GM12874 (cell line): Measurements from ENCODE around the gene SNU13.

Source experiments
- TF ChIP-seq, protein P1 (sequence below): IDR thresholded peaks from 2 replicates; pipeline ENCODE4 v1.5.1; 2011; ENCODE audit warnings: low read depth, mild to moderate bottlenecking, control low read depth, low read length, moderate library complexity; ENCODE audit not compliant: insufficient read depth

SNU13 gene

GRCh38 chr22:41660416-41660815 lies 28.3 kb downstream of the SNU13 start:
- TF ChIP-seq, protein P1, sequence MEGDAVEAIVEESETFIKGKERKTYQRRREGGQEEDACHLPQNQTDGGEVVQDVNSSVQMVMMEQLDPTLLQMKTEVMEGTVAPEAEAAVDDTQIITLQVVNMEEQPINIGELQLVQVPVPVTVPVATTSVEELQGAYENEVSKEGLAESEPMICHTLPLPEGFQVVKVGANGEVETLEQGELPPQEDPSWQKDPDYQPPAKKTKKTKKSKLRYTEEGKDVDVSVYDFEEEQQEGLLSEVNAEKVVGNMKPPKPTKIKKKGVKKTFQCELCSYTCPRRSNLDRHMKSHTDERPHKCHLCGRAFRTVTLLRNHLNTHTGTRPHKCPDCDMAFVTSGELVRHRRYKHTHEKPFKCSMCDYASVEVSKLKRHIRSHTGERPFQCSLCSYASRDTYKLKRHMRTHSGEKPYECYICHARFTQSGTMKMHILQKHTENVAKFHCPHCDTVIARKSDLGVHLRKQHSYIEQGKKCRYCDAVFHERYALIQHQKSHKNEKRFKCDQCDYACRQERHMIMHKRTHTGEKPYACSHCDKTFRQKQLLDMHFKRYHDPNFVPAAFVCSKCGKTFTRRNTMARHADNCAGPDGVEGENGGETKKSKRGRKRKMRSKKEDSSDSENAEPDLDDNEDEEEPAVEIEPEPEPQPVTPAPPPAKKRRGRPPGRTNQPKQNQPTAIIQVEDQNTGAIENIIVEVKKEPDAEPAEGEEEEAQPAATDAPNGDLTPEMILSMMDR, result no peak

GRCh38 chr22:41659941-41660340 lies 28.7 kb downstream of the SNU13 start:
- TF ChIP-seq, protein P1, result no peak

DNA sequence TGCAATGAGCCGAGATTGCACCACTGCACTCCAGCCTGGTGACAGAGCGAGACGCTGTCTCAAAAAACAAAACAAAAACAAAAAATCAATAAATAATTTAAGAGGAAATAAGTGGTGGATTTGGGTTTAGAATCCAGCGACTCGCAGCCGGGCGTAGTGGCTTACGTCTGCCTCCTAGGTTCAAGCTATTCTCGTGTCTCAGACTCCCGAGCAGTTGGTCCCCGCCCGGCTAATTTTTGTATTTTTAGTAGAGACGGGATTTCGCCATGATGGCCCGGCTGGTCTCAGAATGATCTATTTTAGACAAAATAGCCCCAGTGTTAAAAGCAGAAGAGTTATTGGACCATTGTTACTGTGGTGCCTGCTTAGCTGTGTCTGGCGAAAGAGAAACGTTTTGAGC lies 29.8 kb downstream of the SNU13 start:
- TF ChIP-seq, protein P1, result no peak

DNA sequence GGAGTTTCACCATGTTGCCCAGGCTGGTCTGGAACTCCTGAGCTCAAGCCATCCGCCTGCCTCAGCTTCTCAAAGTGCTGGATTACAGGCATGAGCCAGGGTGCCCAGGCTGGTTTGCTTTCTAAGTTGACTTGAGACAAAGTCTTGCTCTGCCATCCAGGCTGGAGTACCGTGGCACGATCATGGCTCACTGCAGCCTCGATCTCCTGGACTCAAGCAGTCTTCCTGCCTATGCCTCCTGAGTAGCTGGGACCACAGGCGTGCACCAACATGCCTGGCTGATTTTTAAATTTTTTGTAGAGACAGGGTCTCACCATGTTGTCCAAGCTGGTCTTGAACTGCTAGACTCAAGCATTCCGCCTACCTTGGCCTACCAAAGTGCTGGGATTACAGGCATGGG lies 31.0 kb downstream of the SNU13 start:
- TF ChIP-seq, protein P1, result no peak

DNA sequence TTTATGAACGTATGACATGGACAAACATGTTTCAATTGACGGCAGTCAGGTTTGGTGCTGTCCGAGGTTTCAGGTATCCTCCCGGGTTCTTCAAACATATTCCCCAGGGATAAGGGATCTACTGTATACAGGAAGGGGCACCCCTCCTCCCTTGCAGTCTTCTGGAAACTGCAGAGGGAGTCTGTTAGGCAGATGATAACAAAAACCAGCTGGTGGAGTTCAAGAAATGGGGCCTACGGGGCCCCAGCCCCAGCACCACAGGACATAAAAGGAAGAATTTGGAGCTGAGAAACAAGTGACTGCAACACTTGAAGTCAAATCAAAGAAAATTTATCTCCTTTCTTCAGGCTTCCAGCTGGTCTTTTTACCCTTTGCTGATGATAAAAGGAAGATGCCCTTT lies 32.1 kb downstream of the SNU13 start:
- TF ChIP-seq, protein P1, result no peak

- TF ChIP-seq, protein P1, result no peak
Observed at GRCh38 chr22:41654322-41654721, 34.3 kb downstream of the SNU13 start.

DNA sequence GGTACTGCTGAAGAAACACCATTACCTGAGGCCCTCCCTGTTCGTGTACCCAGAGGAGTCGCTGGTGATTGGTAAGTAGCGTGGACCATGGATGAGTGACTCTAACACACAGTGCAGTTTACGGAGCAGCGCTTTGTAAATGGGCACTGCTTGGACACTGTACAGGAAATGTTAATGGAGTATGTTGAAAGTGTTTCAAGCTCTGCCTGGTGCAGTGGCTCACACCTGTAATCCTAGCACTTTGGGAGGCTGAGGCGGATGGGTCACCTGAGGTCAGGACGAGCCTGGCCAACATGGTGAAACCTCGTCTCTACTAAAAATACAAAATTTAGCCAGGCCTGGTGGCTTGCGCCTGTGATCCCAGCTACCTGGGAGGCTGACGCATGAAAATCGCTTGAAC lies 37.8 kb downstream of the SNU13 start:
- TF ChIP-seq, protein P1, result no peak

DNA sequence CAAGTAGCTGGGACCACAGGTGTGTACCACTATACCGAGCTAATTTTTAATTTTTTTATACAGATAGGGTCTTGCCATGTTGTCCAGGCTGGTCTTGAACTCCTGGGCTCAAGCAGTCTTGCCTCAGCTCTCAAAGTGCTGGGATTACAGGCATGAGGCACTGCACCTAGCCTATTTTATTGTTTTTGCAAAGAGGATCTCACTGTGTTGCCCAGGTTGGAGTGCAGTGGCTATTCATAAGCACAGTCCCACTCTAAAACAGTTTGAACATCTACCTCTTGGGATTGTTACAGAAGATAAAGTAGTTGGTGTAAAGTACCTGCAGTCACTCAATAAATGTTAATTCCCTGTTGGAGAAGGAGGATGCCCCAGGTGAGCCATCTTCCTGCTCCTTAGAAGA lies 38.4 kb downstream of the SNU13 start:
- TF ChIP-seq, protein P1, result no peak
